ENCODE results near the gene TMEM259. TPM values are rescaled to one million over a fixed set of nuclear protein-coding genes. Genes with fewer than 3 reads are reported as not detected.

Gene TMEM259
- total RNA-seq, 1 experiment from 2014 or later, result 253 TPM

DNA sequence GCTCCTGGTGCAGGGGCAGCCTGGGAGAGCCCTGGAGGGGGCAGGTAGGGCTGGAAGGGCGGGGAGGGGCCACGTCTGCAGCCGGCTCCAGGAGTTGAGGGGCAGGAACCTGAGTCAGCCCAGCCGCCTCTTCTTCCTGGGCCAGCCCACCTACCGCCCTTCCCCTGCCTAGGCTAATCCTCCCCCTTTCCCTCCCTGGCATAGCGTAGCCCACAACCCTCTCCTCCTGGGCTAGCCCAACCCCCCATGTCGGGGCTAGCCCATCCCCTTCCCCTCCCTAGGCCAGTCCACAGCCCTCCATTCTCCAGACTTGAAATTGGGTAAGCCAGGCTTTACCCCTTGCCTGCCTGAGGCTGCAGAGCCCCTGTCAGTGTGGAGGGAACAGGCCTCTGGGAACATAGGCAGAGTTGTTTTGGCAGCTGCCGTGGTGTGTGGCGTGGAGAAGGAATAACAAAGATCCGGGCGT lies 57.4 kb downstream of the TMEM259 start:
- DNase-seq (ENCODE audit: low spot score), result no peak

DNA sequence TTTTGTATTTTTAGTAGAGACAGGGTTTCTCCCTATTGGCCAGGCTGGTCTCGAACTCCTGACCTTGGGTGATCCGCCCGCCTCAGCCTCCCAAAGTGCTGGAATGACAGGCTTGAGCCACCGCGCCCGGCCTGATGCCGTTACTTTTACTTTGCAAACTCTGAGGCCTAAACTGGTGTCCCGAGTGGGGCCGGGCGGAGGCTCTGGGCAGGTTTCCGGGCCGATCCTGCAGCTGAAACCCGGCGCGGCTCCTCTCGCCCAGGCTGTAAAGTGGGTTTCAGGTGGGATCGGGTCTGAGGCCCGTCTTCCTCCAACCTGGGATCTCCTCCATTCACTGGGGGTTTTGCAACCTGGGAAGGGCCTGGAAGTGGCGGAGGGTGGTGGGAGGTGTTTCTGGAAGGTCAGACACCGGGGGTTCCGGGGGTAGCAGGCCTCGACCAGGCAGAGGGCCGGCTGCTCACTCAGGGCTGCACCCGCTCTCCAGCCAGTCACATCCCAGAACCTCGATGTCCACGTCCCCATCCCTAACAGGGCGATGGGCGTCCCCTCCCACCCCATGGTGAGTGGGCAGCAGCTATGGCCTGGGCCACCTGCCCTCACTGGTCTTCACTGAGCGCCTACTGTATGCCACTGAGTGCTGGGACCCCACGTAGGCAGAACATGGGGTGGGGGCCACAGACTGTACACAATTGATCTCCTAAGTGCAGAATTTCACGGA lies 58.1 kb downstream of the TMEM259 start:
- DNase-seq (ENCODE audit: low spot score), result no peak

DNA sequence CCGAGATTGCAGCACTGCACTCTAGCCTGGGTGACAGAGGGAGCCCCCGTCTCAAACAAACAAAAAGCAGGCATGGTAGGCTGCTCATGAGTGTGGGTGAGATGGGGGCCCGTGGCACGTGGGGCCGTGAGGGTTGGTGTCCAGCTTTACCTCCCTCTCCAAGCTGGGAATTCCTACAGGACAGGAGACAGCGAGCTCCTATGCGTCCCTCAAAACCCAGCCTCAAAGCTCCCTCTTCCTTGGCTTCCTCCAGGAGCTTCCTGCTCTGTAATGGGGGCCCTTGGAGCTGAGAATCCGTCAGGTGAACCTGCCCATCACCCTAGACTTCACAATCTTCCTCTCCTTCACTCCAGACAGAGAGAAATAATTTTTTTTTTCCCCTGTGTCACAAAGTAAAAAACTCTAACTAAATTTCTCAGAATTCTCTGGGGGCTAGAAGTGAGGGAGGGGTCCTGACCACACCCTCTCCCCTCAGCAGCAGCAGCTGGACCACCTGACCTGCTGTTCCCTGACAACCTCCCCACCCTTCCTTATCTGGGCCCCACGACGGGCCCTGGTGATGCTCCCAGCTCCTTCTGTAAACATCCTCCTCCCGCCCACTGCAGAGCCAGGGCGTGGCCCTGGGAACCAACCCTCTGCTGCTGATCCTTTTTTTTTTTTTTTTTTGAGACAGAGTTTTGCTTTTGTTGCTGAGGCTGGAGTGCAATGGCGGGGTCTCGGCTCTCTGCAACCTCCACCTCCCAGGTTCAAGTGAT lies 58.9 kb downstream of the TMEM259 start:
- peak; percentile 39 for DNase-seq (ENCODE audit: low spot score)

DNA sequence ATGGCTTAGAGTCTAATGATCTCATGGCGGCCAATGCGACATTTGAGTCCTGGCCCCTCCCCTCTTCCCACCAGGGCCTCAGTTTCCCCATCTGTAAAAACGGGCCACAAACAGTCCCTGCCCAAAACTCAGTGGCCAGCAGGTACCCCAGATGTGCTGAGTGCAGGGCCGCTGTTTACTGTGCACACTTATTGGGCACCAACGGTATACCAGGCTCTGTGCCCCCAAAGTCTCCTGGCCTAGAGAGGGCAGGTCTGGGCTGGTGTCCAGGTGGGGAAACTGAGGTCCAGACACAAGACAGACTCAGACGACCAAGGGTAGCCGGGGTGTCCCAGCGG lies 60.4 kb downstream of the TMEM259 start:
- no peak for DNase-seq (ENCODE audit: low spot score)

DNA sequence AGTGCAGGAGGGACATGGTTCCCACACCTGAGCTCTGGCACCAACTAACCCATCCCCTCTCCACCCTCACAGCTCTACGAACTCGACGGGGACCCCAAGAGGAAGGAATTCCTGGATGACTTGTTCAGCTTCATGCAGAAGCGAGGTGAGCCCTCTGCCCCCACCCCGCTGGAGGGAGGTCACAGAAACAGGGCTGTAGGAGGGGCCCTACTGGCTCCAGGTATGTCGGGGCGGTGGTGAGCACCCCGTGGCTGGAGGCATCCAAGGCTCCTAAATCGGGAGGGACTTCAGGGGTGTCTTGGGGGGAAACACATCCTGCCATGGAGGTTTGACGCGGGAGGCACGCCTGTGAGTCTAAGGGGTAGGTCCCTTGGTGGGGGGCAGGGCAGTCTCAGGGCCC lies 60.9 kb downstream of the TMEM259 start:
- no peak for DNase-seq (ENCODE audit: low spot score)

Small RNAs within 50 kb of the gene (small RNA-seq; reads per million reads assigned to genes)
- gene RNU6-2, result 0.57 reads per million

Other genes with a start within 250 kb of the TMEM259 start
- gene PTBP1, start 223.7 kb downstream of the TMEM259 start, total RNA-seq (2014; rRNA removed; shearing (Covaris generic)), result 464 and 599 TPM in 2 replicates
- gene PLPPR3, start 199.2 kb downstream of the TMEM259 start, total RNA-seq (2014; rRNA removed; shearing (Covaris generic)), result not detected in 2 replicates
- gene AZU1, start 193.3 kb downstream of the TMEM259 start, total RNA-seq (2014; rRNA removed; shearing (Covaris generic)), result not detected in 2 replicates
- gene PRTN3, start 180.1 kb downstream of the TMEM259 start, total RNA-seq (2014; rRNA removed; shearing (Covaris generic)), result not detected in 2 replicates
- not detected in 2 replicates for gene ELANE, start 168.8 kb downstream of the TMEM259 start, total RNA-seq (2014; rRNA removed; shearing (Covaris generic))
- gene CFD, start 161.5 kb downstream of the TMEM259 start, total RNA-seq (2014; rRNA removed; shearing (Covaris generic)), result 1.1 and 1.4 TPM in 2 replicates
- gene MED16, start 127.9 kb downstream of the TMEM259 start, total RNA-seq (2014; rRNA removed; shearing (Covaris generic)), result 31.8 and 32.4 TPM in 2 replicates
- gene RNU6-9, start 127.6 kb downstream of the TMEM259 start, total RNA-seq (2014; rRNA removed; shearing (Covaris generic)), result not detected in 2 replicates
- gene R3HDM4, start 107.9 kb downstream of the TMEM259 start, total RNA-seq (2014; rRNA removed; shearing (Covaris generic)), result 37.7 and 51.4 TPM in 2 replicates
- gene KISS1R, start 103.8 kb downstream of the TMEM259 start, total RNA-seq (2014; rRNA removed; shearing (Covaris generic)), result not detected in 2 replicates
- gene ARID3A, start 95.1 kb downstream of the TMEM259 start, total RNA-seq (2014; rRNA removed; shearing (Covaris generic)), result 10.4 and 11.8 TPM in 2 replicates
- 172 and 186 TPM in 2 replicates for gene WDR18, start 36.8 kb downstream of the TMEM259 start, total RNA-seq (2014; rRNA removed; shearing (Covaris generic))
- gene GRIN3B, start 20.7 kb downstream of the TMEM259 start, total RNA-seq (2014; rRNA removed; shearing (Covaris generic)), result not detected in 2 replicates
- not detected in 2 replicates for gene RNU6-2, start 399 bp upstream of the TMEM259 start, total RNA-seq (2014; rRNA removed; shearing (Covaris generic))
- 265 and 298 TPM in 2 replicates for gene CNN2, start 5.5 kb upstream of the TMEM259 start, total RNA-seq (2014; rRNA removed; shearing (Covaris generic))
- 56.9 and 76.3 TPM in 2 replicates for gene ABCA7, start 19.0 kb upstream of the TMEM259 start, total RNA-seq (2014; rRNA removed; shearing (Covaris generic))
- gene ARHGAP45, start 46.0 kb upstream of the TMEM259 start, total RNA-seq (2014; rRNA removed; shearing (Covaris generic)), result 93.3 and 102 TPM in 2 replicates
- gene POLR2E, start 74.3 kb upstream of the TMEM259 start, total RNA-seq (2014; rRNA removed; shearing (Covaris generic)), result 394 and 395 TPM in 2 replicates
- 1,102 and 1,117 TPM in 2 replicates for gene GPX4, start 82.9 kb upstream of the TMEM259 start, total RNA-seq (2014; rRNA removed; shearing (Covaris generic))
- gene SBNO2, start 153.1 kb upstream of the TMEM259 start, total RNA-seq (2014; rRNA removed; shearing (Covaris generic)), result 49.6 and 50.5 TPM in 2 replicates
- gene STK11, start 184.7 kb upstream of the TMEM259 start, total RNA-seq (2014; rRNA removed; shearing (Covaris generic)), result 101 and 114 TPM in 2 replicates
- gene CBARP, start 216.9 kb upstream of the TMEM259 start, total RNA-seq (2014; rRNA removed; shearing (Covaris generic)), result 2.4 and 3.9 TPM in 2 replicates
- gene ATP5F1D, start 220.6 kb upstream of the TMEM259 start, total RNA-seq (2014; rRNA removed; shearing (Covaris generic)), result 142 and 159 TPM in 2 replicates
- 32.5 and 38.6 TPM in 2 replicates for gene MIDN, start 227.5 kb upstream of the TMEM259 start, total RNA-seq (2014; rRNA removed; shearing (Covaris generic))
- gene CIRBP, start 248.2 kb upstream of the TMEM259 start, total RNA-seq (2014; rRNA removed; shearing (Covaris generic)), result 72.3 and 72.7 TPM in 2 replicates